Mucosa of rectum (tissue), 2 donors: ENCODE results near the gene WDR20.
"Not testable (repeated sequence)": the region's sequence is repeated elsewhere in the genome, so short reads cannot be mapped to it uniquely, and the experiment has no call there.

ENCODE experiments used
- H3K27ac ChIP-seq, 2 donors: one replicate each; pipeline ENCODE4 v1.7.0; 2013; ENCODE audit warnings: inconsistent platforms in 2 of 2, low read depth in 2 of 2, low read length in 2 of 2
- H3K27me3 ChIP-seq, 2 donors: one replicate each; pipeline ENCODE4 v1.7.0; 2013; ENCODE audit warnings: low read length in 2 of 2; ENCODE audit not compliant: control insufficient read depth in 2 of 2, insufficient read depth in 2 of 2
- H3K36me3 ChIP-seq, 2 donors: one replicate each; pipeline ENCODE4 v1.7.0; 2013; ENCODE audit warnings: low read length in 2 of 2; ENCODE audit not compliant: control insufficient read depth in 2 of 2, insufficient read depth in 2 of 2
- H3K4me1 ChIP-seq, 2 donors: one replicate each; pipeline ENCODE4 v1.7.0; 2013; ENCODE audit warnings: low read length in 2 of 2, mild to moderate bottlenecking in 1 of 2; ENCODE audit not compliant: control insufficient read depth in 2 of 2, insufficient read depth in 2 of 2
- H3K4me3 ChIP-seq, 2 donors: one replicate each; pipeline ENCODE4 v1.7.0; 2013; ENCODE audit warnings: low read length in 2 of 2
- H3K9ac ChIP-seq, 2 donors: one replicate each; pipeline ENCODE4 v1.7.0; 2013; ENCODE audit warnings: low read length in 2 of 2, low read depth in 1 of 2, mild to moderate bottlenecking in 1 of 2
- H3K9me3 ChIP-seq, 2 donors: one replicate each; pipeline ENCODE4 v1.7.0; 2013; ENCODE audit warnings: low read length in 2 of 2; ENCODE audit not compliant: control insufficient read depth in 2 of 2
- donor health status: healthy.
- donor health status: Normal muscosa, but diverticular disease.

The WDR20 gene

GRCh38 chr14:102105369-102105768, 34.3 kb upstream of the WDR20 start:
- no peaks in the 10 kb centered on the region for H3K4me1 ChIP-seq
- no peak overlapping the region for H3K9ac ChIP-seq
- no peaks in the 10 kb centered on the region for H3K36me3 ChIP-seq
- no peak overlapping the region for H3K4me3 ChIP-seq
- no peaks in the 10 kb centered on the region for H3K27me3 ChIP-seq
- no peaks in the 10 kb centered on the region for H3K9me3 ChIP-seq
- H3K27ac ChIP-seq, result no peak overlapping the region

GRCh38 chr14:102109332-102109731, 30.4 kb upstream of the WDR20 start:
- H3K36me3 ChIP-seq, H3K27me3 ChIP-seq, H3K4me3 ChIP-seq, H3K27ac ChIP-seq, H3K9me3 ChIP-seq, H3K9ac ChIP-seq, H3K4me1 ChIP-seq: not testable (repeated sequence)

GRCh38 chr14:102111101-102111500, 28.6 kb upstream of the WDR20 start:
- no peak overlapping the region for H3K27ac ChIP-seq
- no peak overlapping the region for H3K9ac ChIP-seq
- no peak overlapping the region for H3K4me3 ChIP-seq
- no peaks in the 10 kb centered on the region for H3K4me1 ChIP-seq
- no peaks in the 10 kb centered on the region for H3K9me3 ChIP-seq
- no peaks in the 10 kb centered on the region for H3K27me3 ChIP-seq
- H3K36me3 ChIP-seq, result no peaks in the 10 kb centered on the region

DNA sequence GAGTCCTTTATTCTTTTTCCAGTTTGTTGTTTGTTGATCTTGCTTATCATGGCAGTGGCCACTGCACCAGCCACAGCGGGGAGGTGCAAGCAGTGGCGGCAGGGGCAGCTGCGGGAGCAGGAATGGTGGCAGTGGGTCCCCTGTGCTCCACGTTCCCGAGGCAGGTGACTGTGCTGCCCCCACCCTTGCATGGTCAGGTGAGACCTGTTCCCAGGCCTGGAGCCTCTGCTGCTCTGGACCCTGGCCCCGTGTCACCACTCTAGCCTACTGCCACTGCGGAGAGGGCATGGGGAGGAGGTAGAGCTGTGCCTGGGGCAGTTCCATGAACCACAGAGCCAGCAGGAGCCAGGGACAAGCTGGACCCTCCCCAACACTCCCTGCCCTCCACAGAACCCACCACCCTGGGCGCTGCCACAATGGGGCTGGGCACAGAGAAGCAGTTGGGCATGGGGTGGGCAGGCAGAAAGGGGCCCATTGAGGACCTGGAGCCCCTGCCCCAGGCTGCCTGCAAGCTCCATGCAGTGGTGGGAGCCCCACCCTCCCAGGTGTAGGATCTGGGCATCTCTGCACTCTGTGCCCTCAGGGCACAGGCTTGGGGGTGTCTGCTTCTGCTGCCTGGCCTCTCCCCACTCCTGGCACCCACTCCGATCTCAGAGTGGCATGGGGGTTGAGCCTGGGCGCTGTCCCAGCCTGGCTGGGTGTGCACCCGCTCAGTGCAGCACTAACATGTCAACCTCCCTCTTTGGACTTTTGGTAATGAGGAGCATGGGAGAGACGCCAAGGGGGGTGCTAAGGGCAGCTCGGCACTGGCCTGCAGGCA, 23.1 kb upstream of the WDR20 start:
- Histone ChIP-seq H3K9me3 (no peaks in the 10 kb centered on the region), H3K36me3 (no peaks in the 10 kb centered on the region), H3K9ac (no peak overlapping the region), H3K27me3 (no peaks in the 10 kb centered on the region), H3K4me1 (no peaks in the 10 kb centered on the region), H3K27ac (no peak overlapping the region), H3K4me3 (no peak overlapping the region)

DNA sequence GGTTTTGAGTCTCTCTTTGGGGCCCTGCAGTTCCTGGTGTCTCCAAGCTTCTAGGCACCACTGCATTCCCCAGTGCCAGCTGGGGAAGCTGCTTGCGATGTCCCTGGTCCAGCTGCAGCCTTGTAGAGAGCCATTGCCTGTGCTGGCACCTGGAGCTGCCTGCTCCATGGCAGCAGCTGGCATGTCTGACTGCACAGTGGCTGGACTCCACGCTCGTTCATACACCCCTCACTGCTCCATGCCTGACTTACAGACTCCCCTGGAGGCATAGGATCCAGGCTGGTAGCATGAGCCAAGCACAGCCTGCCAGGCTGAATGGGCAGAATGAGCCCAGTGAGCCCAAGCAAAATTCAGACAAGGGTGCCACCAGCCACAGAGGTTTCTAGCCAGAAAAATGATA, 21.8 kb upstream of the WDR20 start:
- Histone ChIP-seq H3K9ac (no peak overlapping the region), H3K36me3 (no peaks in the 10 kb centered on the region), H3K4me1 (no peaks in the 10 kb centered on the region), H3K9me3 (no peaks in the 10 kb centered on the region), H3K27ac (no peak overlapping the region), H3K4me3 (no peak overlapping the region), H3K27me3 (no peaks in the 10 kb centered on the region)

- H3K4me3 ChIP-seq, result no peak overlapping the region
- H3K9ac ChIP-seq, result no peak overlapping the region
- H3K36me3 ChIP-seq, result no peaks in the 10 kb centered on the region
- H3K4me1 ChIP-seq, result peaks cover 3 to 7% of the 10 kb centered on the region in 2 donors
- no peaks in the 10 kb centered on the region for H3K9me3 ChIP-seq
- H3K27ac ChIP-seq, result no peak overlapping the region
- no peaks in the 10 kb centered on the region for H3K27me3 ChIP-seq
Measured at GRCh38 chr14:102120888-102121287, 18.8 kb upstream of the WDR20 start.

DNA sequence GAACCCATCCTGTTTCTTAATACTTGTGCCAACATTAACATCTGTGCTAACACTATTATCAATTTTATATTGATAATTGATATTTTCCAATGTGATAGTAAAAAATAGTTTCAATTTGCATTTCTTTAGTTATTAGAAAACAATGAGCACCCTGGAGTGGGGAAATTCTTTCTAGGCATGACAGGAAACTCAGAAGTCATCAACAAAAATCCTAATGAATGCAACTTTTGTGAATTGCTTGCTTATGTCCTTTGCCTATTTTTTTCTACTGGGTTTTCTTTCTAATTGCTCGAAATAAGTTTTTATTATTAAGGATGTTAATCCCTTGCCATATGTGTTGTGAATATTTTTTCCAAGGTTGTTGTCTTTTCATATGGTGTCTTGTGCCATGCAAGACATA, 18.1 kb upstream of the WDR20 start:
- peaks cover 7 to 10% of the 10 kb centered on the region in 2 donors for H3K4me1 ChIP-seq
- H3K27ac ChIP-seq, result no peak overlapping the region
- no peak overlapping the region for H3K9ac ChIP-seq
- no peaks in the 10 kb centered on the region for H3K9me3 ChIP-seq
- H3K27me3 ChIP-seq, result no peaks in the 10 kb centered on the region
- no peak overlapping the region for H3K4me3 ChIP-seq
- H3K36me3 ChIP-seq, result no peaks in the 10 kb centered on the region

DNA sequence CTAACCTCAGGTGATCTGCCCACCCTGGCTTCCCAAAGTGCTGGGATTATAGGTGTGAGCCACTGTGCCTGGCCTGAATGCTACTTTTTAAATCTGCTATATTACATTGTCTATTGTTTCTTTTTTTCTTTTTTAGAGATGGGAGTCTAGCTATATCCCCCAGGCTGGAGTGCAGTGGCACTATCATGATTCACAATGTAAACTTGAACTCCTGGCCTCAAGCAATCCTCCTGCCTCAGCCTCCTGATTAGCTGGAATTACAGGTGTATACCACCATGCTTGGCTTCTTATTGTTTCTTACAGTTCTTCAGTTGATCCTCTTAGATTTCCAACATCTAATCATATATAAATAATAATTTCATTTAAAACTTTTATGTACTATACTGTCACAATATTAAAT, 15.3 kb upstream of the WDR20 start:
- H3K36me3 ChIP-seq, result no peaks in the 10 kb centered on the region

GRCh38 chr14:102125546-102125945, 14.2 kb upstream of the WDR20 start:
- no peak overlapping the region for H3K27ac ChIP-seq
- peaks cover 7 to 10% of the 10 kb centered on the region in 2 donors for H3K4me1 ChIP-seq
- no peaks in the 10 kb centered on the region for H3K27me3 ChIP-seq
- no peak overlapping the region for H3K9ac ChIP-seq
- no peaks in the 10 kb centered on the region for H3K36me3 ChIP-seq
- H3K9me3 ChIP-seq, result no peaks in the 10 kb centered on the region
- peak overlapping the region in 1 of 2 donors; percentile 52 for H3K4me3 ChIP-seq

More for the DNA sequence above, 15.3 kb upstream of the WDR20 start:
- no peak overlapping the region for H3K27ac ChIP-seq
- no peak overlapping the region for H3K9ac ChIP-seq
- H3K4me3 ChIP-seq, result no peak overlapping the region
- H3K4me1 ChIP-seq, result peaks cover 7 to 10% of the 10 kb centered on the region in 2 donors
- H3K9me3 ChIP-seq, result no peaks in the 10 kb centered on the region
- no peaks in the 10 kb centered on the region for H3K27me3 ChIP-seq

DNA sequence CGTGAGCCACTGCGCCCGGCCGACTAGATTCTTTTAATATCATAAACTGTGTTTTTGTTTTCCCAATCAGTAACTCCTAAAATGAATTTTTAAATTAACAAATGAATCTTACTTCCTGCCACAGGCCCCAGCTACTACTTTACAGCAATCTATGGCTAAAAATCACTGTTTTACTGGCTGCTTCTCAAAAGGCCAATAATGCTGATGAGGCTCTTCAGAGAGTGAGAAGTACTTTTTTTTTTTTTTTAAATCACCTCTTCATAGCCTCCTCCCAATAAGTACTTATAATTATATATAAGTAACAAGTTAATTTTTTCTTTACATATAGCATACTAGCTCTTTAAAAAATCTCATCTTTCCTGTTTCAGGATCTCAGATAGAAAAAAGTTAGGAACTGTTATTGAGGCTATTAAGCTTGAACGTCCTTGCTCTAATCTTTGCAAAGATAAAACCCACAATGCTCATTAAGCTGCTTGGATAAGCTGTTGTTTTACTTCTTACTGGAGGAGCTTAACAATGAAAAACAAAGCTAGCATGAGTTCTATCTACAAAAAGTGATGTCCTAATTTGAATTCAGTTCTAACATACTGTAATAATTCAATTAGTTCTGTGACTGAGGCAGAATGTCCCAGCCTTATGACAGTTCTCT, 12.8 kb upstream of the WDR20 start:
- no peak overlapping the region for H3K27ac ChIP-seq
- H3K36me3 ChIP-seq, result no peaks in the 10 kb centered on the region
- H3K4me1 ChIP-seq, result peaks cover 7 to 10% of the 10 kb centered on the region in 2 donors
- no peaks in the 10 kb centered on the region for H3K27me3 ChIP-seq
- no peak overlapping the region for H3K4me3 ChIP-seq
- H3K9me3 ChIP-seq, result no peaks in the 10 kb centered on the region
- H3K9ac ChIP-seq, result no peak overlapping the region
